GM12864 (cell line): ENCODE measurements around the gene GPSM1.

Experiments
- DNase-seq: peaks from one replicate; pipeline ENCODE4 v3.0.0-alpha.2; 2011; ENCODE audit warnings: low read depth
- H3K4me3 ChIP-seq: 2 replicates; pipeline ENCODE4 v1.5.1; 2011; ENCODE audit warnings: mild to moderate bottlenecking, low read depth, low read length, control low read depth
- TF ChIP-seq, protein P1 (sequence below): IDR thresholded peaks from 2 replicates; pipeline ENCODE4 v1.5.1; 2011; ENCODE audit warnings: low read depth, mild to moderate bottlenecking, moderate library complexity, low read length, control low read depth, inconsistent platforms; ENCODE audit errors: missing control alignments

Gene GPSM1, protein sequence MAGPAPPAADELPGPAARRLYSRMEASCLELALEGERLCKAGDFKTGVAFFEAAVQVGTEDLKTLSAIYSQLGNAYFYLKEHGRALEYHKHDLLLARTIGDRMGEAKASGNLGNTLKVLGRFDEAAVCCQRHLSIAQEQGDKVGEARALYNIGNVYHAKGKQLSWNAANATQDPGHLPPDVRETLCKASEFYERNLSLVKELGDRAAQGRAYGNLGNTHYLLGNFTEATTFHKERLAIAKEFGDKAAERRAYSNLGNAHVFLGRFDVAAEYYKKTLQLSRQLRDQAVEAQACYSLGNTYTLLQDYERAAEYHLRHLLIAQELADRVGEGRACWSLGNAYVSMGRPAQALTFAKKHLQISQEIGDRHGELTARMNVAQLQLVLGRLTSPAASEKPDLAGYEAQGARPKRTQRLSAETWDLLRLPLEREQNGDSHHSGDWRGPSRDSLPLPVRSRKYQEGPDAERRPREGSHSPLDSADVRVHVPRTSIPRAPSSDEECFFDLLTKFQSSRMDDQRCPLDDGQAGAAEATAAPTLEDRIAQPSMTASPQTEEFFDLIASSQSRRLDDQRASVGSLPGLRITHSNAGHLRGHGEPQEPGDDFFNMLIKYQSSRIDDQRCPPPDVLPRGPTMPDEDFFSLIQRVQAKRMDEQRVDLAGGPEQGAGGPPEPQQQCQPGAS

DNA sequence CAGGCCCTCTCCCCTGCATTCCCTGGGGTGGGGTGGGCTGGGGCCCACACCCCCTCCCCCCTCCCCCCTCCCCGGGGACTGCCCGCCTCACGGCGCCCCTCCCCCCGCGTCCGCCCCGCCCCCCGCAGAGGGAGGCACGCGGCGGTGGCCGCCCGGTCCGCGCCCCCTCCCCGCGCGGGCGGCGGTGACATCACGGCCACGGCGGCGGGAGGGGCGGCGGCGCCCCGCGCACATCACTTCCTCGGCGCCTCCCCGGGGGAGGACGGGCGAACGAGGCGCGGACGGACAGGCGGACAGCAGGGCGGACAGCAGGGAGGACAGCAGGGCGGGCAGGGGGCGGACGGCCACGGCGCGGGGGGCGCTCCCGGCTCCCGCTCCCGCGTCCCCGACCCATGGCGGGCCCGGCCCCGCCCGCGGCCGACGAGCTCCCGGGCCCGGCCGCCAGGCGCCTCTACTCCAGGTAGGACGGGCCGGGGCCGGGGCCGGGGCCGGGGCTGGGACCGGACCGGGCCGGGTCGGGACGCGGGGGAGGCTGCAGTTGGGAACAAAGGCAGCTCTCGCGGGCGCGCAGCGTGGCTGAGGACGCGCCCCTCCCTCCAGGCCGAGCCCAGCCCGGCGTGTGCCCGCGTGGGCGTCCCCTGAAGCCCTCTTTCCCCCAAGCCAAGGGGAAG is at the start of gene GPSM1:
Gene GPSM1 (plus strand): TSS at position 236 of the 671 bp plus-strand sequence. CDS start 157 bp downstream, at position 393.
- no peak within 1 kb of the TSS for H3K4me3 ChIP-seq
- no peak for DNase-seq
- TF ChIP-seq, protein P1, sequence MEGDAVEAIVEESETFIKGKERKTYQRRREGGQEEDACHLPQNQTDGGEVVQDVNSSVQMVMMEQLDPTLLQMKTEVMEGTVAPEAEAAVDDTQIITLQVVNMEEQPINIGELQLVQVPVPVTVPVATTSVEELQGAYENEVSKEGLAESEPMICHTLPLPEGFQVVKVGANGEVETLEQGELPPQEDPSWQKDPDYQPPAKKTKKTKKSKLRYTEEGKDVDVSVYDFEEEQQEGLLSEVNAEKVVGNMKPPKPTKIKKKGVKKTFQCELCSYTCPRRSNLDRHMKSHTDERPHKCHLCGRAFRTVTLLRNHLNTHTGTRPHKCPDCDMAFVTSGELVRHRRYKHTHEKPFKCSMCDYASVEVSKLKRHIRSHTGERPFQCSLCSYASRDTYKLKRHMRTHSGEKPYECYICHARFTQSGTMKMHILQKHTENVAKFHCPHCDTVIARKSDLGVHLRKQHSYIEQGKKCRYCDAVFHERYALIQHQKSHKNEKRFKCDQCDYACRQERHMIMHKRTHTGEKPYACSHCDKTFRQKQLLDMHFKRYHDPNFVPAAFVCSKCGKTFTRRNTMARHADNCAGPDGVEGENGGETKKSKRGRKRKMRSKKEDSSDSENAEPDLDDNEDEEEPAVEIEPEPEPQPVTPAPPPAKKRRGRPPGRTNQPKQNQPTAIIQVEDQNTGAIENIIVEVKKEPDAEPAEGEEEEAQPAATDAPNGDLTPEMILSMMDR: no peak

DNA sequence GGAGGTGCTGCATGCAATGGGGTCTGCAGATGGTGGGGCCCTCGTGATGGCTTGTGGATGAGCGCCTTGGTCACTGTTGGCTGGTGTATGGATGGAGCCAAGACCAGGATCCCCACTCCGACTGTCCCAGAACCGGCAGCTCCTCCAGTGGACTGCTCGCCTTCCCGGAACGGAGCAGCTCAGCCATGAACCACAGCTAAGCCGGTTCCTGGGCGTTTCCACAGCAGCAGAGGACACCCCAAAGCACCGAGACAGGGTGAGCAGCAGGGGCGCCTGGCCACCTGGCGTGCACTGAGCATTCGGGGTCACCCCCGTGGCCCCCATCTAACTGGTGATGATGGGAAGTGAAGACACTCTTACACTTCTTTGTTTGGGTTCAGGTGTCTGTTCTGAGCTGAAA is 49.6 kb upstream of the GPSM1 start:
- DNase-seq: no peak
- TF ChIP-seq, protein P1: no peak
- H3K4me3 ChIP-seq: no peak overlapping the region

DNA sequence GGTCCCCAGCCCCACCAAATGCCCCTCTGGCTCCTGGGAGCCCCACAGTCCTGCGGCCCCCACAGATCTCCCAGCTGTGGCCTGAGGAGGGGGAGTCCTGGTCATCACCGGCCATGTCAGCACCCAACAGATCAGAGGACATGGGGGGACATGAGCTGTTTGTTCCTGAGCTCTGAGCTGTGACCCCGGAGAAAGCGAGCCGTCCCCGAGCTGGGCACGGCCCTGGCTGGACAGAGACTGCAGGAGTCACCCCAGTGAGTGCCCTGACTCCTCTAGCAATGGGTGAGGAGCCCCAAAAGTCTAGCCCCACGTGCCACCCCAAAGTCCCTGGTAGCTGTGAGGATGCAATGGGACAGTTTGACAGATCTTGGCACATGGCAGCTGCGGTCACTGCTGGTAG is 49.1 kb upstream of the GPSM1 start:
- no peak for DNase-seq
- no peak overlapping the region for H3K4me3 ChIP-seq
- TF ChIP-seq, protein P1: no peak

DNA sequence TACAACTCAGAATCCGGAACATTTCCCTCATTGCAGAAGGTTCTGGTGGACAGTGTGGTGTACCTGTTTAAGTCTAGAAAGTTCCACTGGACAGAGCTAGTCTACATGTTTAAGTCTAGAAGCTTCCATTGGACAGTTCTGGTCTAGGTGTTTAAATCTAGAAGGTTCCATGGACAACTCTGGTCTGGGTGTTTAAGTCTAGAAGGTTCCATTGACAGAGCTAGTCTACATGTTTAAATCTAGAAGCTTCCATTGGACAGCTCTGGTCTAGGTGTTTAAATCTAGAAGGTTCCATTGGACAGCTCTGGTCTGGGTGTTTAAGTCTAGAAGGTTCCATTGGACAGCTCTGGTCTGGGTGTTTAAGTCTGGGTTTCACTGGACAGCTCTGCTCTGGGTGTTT is 48.4 kb upstream of the GPSM1 start:
- TF ChIP-seq, protein P1: no peak
- no peak for DNase-seq
- no peak overlapping the region for H3K4me3 ChIP-seq

DNA sequence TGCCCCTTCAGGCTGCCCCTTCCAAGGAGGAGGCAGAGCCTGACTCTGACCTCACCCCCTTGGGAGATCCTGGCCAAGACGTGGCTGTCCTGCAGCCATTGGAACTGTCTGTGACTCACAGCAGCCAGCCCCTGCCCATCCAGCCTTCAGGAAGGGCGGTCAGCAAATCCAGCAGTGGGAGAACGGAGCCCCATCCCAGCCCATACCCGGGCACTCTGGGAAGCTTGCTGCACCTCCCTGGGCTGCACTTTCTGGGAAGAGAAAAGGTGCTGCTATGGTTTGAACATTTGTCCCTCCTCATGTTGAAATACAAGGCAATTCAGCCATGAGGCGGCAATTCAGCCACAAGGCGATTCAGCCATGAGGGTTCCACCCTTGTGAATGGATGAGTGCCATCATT is 47.9 kb upstream of the GPSM1 start:
- DNase-seq: no peak
- H3K4me3 ChIP-seq: no peak overlapping the region
- TF ChIP-seq, protein P1: no peak

DNA sequence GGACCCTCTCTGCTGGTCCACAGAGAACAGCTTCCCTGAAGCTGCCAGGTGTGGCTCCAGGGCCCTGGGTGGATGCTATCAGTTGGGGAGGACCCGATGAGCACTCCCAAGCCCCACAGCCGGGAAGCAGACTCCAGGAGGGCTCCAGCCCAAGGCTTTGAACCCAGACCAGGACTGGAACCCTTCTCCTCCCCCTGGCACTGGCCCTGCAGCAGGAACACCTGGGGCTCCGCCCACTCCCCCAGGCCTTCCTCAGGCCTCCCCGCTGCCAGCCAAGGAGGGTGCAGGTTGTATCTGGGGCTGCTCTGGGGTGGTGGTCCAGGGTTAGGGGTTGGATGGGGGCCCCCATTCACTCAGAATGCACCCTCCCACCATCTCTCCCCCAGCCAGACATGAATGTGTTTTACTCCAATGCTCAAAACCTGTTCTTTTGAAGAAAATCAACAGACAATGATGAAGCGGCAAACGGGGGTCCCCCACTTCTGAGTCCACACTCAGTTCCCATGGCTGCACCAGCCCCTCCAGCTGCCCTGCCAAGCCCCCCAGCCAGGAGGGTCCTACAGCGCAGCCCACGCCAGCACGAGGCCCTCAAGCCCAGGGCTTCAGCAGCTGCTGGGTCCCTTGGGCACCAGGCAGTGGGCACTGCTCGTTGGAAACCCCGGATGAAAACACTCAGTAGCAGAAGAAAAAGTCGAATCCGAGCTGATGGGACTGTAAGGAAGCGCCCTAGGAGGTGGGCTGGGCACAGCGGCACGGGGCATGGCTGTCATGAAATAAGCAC is 46.6 kb upstream of the GPSM1 start:
- no peak for DNase-seq
- TF ChIP-seq, protein P1: no peak
- no peak overlapping the region for H3K4me3 ChIP-seq
